Tibial nerve (tissue), 4 donors: Measurements from ENCODE around the gene NTRK3.

ENCODE experiments used
- CTCF ChIP-seq, 5 experiments: fragments of 200-600 bp in 3 of 5; fragments of 450-650 bp in 2 of 5; sonication (generic) in 3 of 5; IDR thresholded peaks; one replicate each; pipeline ENCODE4 v1.5.1; 2016 to 2019; ENCODE audit warnings: antibody characterized with exemption in 5 of 5, mild to moderate bottlenecking in 3 of 5, moderate library complexity in 2 of 5
- EP300 ChIP-seq, 2 donors: sonication (generic); formaldehyde crosslinking; IDR thresholded peaks; one replicate each; pipeline ENCODE4 v1.6.1; 2017; ENCODE audit warnings: antibody characterized with exemption in 2 of 2, mild to moderate bottlenecking in 1 of 2
- POLR2A ChIP-seq, 2 donors: fragments of 450-650 bp; IDR thresholded peaks; one replicate each; pipeline ENCODE4 v1.6.1; 2017; ENCODE audit warnings: antibody characterized with exemption in 2 of 2, mild to moderate bottlenecking in 2 of 2, moderate library complexity in 2 of 2

DNA sequence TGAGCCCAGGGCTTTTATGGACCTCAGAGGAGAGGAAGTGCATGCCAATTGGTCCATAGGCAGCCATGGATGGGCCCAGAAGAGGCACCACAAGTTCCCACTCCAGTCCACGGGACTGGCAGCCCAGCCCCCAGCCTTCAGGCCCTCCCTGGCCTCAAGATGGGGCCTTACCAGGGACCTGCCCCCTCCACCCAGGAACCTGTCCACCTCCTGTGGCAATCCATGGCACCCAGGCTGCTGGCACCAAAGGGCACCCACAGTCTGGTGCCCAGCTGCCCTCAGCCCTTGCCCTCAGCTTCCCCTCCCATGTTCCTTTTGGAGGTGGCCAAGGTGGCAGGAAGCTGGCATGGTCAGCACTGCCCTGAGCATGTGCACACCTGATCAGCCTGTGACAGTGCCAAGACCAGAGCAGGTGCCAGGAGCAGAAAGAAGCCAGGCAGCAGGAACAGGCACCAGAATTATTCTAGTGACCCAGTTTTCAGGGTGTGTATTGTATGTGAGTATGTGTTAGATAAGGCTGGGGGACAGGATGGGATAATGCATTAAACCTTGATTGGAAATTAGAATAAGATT is 415.0 kb downstream of the NTRK3 start:
- TF ChIP-seq CTCF (IDR thresholded peaks at IDR 0.05): no peak
- no peak for TF ChIP-seq EP300 (IDR thresholded peaks at IDR 0.05)
- TF ChIP-seq POLR2A (IDR thresholded peaks at IDR 0.05): no peak
